ACC112 (cell line): ENCODE data around the gene ZNF574.

ENCODE experiments used
- H2AFZ ChIP-seq: fragments of 200-600 bp; sonication (generic); one replicate; pipeline ENCODE4 v1.6.0; 2017; ENCODE audit warnings: antibody characterized with exemption, low read length; ENCODE audit not compliant: unreplicated experiment
- H3K27ac ChIP-seq: fragments of 200-600 bp; sonication (generic); 2 replicates; pipeline ENCODE4 v1.5.1; 2014; ENCODE audit warnings: low read depth, mild to moderate bottlenecking, antibody characterized with exemption, low read length, moderate library complexity
- H3K27me3 ChIP-seq: fragments of 200-600 bp; sonication (generic); 2 replicates; pipeline ENCODE4 v1.6.1; 2014; ENCODE audit warnings: mild to moderate bottlenecking, antibody characterized with exemption, low read length, moderate library complexity, mixed read lengths; ENCODE audit not compliant: insufficient read depth
- H3K36me3 ChIP-seq: fragments of 200-600 bp; sonication (generic); 2 replicates; pipeline ENCODE4 v1.6.1; 2016; ENCODE audit warnings: mild to moderate bottlenecking, antibody characterized with exemption, low read length, moderate library complexity, mixed read lengths; ENCODE audit not compliant: insufficient read depth
- H3K4me1 ChIP-seq: fragments of 200-600 bp; sonication (generic); one replicate; pipeline ENCODE4 v1.6.1; 2016; ENCODE audit warnings: low read length, mixed read lengths; ENCODE audit not compliant: insufficient read depth, unreplicated experiment, control insufficient read depth
- H3K4me3 ChIP-seq: fragments of 200-600 bp; sonication (generic); 2 replicates; pipeline ENCODE4 v1.5.1; 2014; ENCODE audit warnings: mild to moderate bottlenecking, low read depth, low read length
- H3K79me2 ChIP-seq: fragments of 200-600 bp; sonication (generic); one replicate; pipeline ENCODE4 v1.6.0; 2016; ENCODE audit warnings: low read length; ENCODE audit not compliant: control insufficient read depth, unreplicated experiment, insufficient read depth

Gene ZNF574

GRCh38 chr19:42081584-42082203 lies 5.7 kb downstream of the ZNF574 start:
- Histone ChIP-seq H2AFZ (no peak overlapping the region), H3K36me3 (no peaks in the 10 kb centered on the region; the same call in 1 of the 2 replicates), H3K4me3 (no peak overlapping the region), H3K4me1 (peaks cover 20% of the 10 kb centered on the region), H3K27me3 (no peaks in the 10 kb centered on the region), H3K27ac (no peak overlapping the region), H3K79me2 (peaks cover 28% of the 10 kb centered on the region)

- Histone ChIP-seq H3K4me3 (no peak overlapping the region), H3K27me3 (no peaks in the 10 kb centered on the region), H3K27ac (no peak overlapping the region), H3K79me2 (peaks cover 10% of the 10 kb centered on the region), H3K36me3 (no peaks in the 10 kb centered on the region; the same call in 1 of the 2 replicates), H2AFZ (no peak overlapping the region), H3K4me1 (peaks cover 18% of the 10 kb centered on the region)
These were observed 7.6 kb downstream of the ZNF574 start for GRCh38 chr19:42083537-42083936.

- Histone ChIP-seq H2AFZ (no peak overlapping the region), H3K4me1 (peaks cover 14% of the 10 kb centered on the region), H3K27me3 (no peaks in the 10 kb centered on the region), H3K79me2 (no peaks in the 10 kb centered on the region), H3K4me3 (no peak overlapping the region), H3K36me3 (no peaks in the 10 kb centered on the region), H3K27ac (no peak overlapping the region)
These were observed 10.3 kb downstream of the ZNF574 start for GRCh38 chr19:42086188-42086736.

GRCh38 chr19:42086770-42087550 lies 11.0 kb downstream of the ZNF574 start:
- Histone ChIP-seq H3K4me1 (peaks cover 20% of the 10 kb centered on the region), H3K79me2 (no peaks in the 10 kb centered on the region), H3K4me3 (no peak overlapping the region), H3K27ac (no peak overlapping the region), H3K27me3 (no peaks in the 10 kb centered on the region), H2AFZ (no peak overlapping the region), H3K36me3 (no peaks in the 10 kb centered on the region)

GRCh38 chr19:42088471-42089190 lies 12.7 kb downstream of the ZNF574 start:
- Histone ChIP-seq H3K79me2 (no peaks in the 10 kb centered on the region), H3K27me3 (no peaks in the 10 kb centered on the region), H3K36me3 (no peaks in the 10 kb centered on the region), H2AFZ (peak overlapping the region; percentile 18), H3K27ac (peak overlapping the region; percentile 60), H3K4me1 (peaks cover 20% of the 10 kb centered on the region), H3K4me3 (peak overlapping the region; percentile 55)

- Histone ChIP-seq H3K4me3 (peak overlapping the region; percentile 55; the same call in 1 of the 2 replicates), H3K36me3 (no peaks in the 10 kb centered on the region), H2AFZ (peak overlapping the region; percentile 18), H3K4me1 (peaks cover 20% of the 10 kb centered on the region), H3K79me2 (no peaks in the 10 kb centered on the region), H3K27me3 (no peaks in the 10 kb centered on the region), H3K27ac (peak overlapping the region; percentile 60)
These were observed 13.3 kb downstream of the ZNF574 start for GRCh38 chr19:42089191-42089750.

GRCh38 chr19:42089772-42090171 lies 13.8 kb downstream of the ZNF574 start:
- Histone ChIP-seq H3K79me2 (no peaks in the 10 kb centered on the region), H3K4me3 (no peak overlapping the region), H3K27me3 (no peaks in the 10 kb centered on the region), H2AFZ (no peak overlapping the region), H3K4me1 (peaks cover 20% of the 10 kb centered on the region), H3K27ac (no peak overlapping the region), H3K36me3 (no peaks in the 10 kb centered on the region)

- Histone ChIP-seq H3K27ac (no peak overlapping the region), H3K4me3 (no peak overlapping the region), H2AFZ (no peak overlapping the region), H3K79me2 (no peaks in the 10 kb centered on the region), H3K36me3 (no peaks in the 10 kb centered on the region), H3K27me3 (no peaks in the 10 kb centered on the region), H3K4me1 (peaks cover 20% of the 10 kb centered on the region)
These were observed 14.7 kb downstream of the ZNF574 start for GRCh38 chr19:42090672-42091071.

- Histone ChIP-seq H3K27ac (no peak overlapping the region), H3K79me2 (no peaks in the 10 kb centered on the region), H3K36me3 (no peaks in the 10 kb centered on the region), H3K4me1 (peaks cover 20% of the 10 kb centered on the region), H2AFZ (no peak overlapping the region), H3K4me3 (no peak overlapping the region), H3K27me3 (no peaks in the 10 kb centered on the region)
These were observed 15.3 kb downstream of the ZNF574 start for GRCh38 chr19:42091300-42091699.

- H3K4me1 ChIP-seq, result peaks cover 20% of the 10 kb centered on the region
- H3K4me3 ChIP-seq, result no peak overlapping the region
- H3K79me2 ChIP-seq, result no peaks in the 10 kb centered on the region
- H3K36me3 ChIP-seq, result no peaks in the 10 kb centered on the region
- H3K27me3 ChIP-seq, result no peaks in the 10 kb centered on the region
- no peak overlapping the region for H3K27ac ChIP-seq
- no peak overlapping the region for H2AFZ ChIP-seq
These were observed 15.8 kb downstream of the ZNF574 start for GRCh38 chr19:42091742-42092141.
